Liver (tissue), 2 donors: ENCODE data around the gene SRRM2.

Experiments used
- FOXA1 ChIP-seq: IDR thresholded peaks from 2 replicates; pipeline ENCODE4 v1.6.1; 2016; ENCODE audit warnings: antibody characterized with exemption
- JUND ChIP-seq, 2 donors: IDR thresholded peaks; 2 replicates each; pipeline ENCODE4 v1.6.1; 2016; ENCODE audit warnings: antibody characterized with exemption in 2 of 2
- donor health status: healthy.

GRCh38 chr16:2777903-2778629 is 25.6 kb downstream of the SRRM2 start:
- TF ChIP-seq JUND (IDR thresholded peaks at IDR 0.05): no peak
- no peak for TF ChIP-seq FOXA1
